AG04449 (cell line): ENCODE measurements around the gene ADIG.

ENCODE experiments used
- CTCF ChIA-PET: fragments of 350-600 bp; formaldehyde crosslinking; extraction: SDS; loops from one replicate; lab custom pipeline; 2021; ENCODE audit warnings: antibody characterized with exemption; lab: Yijun Ruan, JAX
- POLR2A ChIA-PET: fragments of 400-600, 350-600 bp; formaldehyde crosslinking; extraction: SDS; loops from one replicate; lab custom pipeline; 2020; ENCODE audit warnings: antibody characterized with exemption, inconsistent platforms; lab: Yijun Ruan, JAX
- DNase-seq: peaks from one replicate; pipeline ENCODE4 v3.0.0-alpha.2; 2010; ENCODE audit warnings: low read depth, low spot score
- H3K4me3 ChIP-seq: 2 replicates; pipeline ENCODE4 v1.5.1; 2011; ENCODE audit warnings: low read depth, mild to moderate bottlenecking, control low read depth, low read length
- TF ChIP-seq, protein P1 (sequence below): IDR thresholded peaks from one replicate; pipeline ENCODE4 v1.5.1; 2011; ENCODE audit warnings: mild to moderate bottlenecking, moderate library complexity, low read length, control low read depth, inconsistent platforms; ENCODE audit not compliant: insufficient read depth; ENCODE audit errors: missing control alignments

Gene ADIG

DNA sequence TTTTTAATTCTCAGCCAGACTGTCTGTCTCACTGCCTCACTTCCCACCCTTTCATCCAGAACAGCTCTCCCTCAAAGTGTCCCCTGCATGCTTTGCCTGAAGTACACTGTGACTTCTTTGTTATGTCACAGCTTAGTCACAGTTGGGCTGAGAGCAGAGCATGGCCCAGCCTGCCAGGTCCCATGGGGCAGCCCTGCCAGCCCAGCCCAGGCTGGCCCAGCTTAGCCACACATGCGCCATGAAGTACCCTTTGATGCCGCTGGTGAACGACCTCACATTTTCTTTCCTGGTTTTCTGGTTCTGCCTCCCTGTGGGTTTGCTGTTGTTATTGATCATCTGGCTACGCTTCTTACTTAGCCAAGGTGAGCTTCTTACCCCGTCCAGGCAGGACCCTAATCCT lies at the start of gene ADIG:
Gene ADIG, plus strand, starts transcription at position 185 of the 400 bp plus-strand sequence. Its CDS starts 54 bp downstream, at position 239.
- no peak for DNase-seq
- ChIA-PET POLR2A (no interaction called here), CTCF (interaction anchor here (1.0 to 1.5 kb wide), 3 partner anchors 9 to 135 kb away, joined by 3 read pairs; no protein-coding TSS in a partner anchor)
- no peak within 1 kb of the TSS for H3K4me3 ChIP-seq
- TF ChIP-seq, protein P1, sequence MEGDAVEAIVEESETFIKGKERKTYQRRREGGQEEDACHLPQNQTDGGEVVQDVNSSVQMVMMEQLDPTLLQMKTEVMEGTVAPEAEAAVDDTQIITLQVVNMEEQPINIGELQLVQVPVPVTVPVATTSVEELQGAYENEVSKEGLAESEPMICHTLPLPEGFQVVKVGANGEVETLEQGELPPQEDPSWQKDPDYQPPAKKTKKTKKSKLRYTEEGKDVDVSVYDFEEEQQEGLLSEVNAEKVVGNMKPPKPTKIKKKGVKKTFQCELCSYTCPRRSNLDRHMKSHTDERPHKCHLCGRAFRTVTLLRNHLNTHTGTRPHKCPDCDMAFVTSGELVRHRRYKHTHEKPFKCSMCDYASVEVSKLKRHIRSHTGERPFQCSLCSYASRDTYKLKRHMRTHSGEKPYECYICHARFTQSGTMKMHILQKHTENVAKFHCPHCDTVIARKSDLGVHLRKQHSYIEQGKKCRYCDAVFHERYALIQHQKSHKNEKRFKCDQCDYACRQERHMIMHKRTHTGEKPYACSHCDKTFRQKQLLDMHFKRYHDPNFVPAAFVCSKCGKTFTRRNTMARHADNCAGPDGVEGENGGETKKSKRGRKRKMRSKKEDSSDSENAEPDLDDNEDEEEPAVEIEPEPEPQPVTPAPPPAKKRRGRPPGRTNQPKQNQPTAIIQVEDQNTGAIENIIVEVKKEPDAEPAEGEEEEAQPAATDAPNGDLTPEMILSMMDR, result no peak

DNA sequence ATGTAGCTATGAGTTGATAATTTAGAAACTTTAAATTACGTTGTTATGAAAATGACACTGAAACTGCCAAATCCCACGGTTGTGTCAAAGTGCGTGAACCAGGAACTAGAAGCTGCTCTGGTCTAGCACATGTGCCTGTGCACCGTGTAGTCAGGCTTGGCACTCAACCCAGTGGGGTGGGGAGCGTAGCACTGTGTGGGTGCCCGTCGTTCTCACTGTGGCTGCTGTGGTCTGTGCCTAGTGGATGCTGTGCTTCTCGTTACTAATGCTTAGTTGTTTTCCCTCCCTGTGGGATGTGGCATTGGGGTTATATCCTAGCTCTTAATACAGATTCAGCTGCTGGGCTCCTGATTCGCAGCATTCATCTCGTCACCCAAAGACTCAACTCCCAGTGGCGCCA lies 46.2 kb upstream of the ADIG start:
- ChIA-PET POLR2A (no interaction called here), CTCF (interaction anchor here (1.9 kb wide), 1 partner anchor 14 kb away, joined by 4 read pairs; no protein-coding TSS in a partner anchor)
- no peak for DNase-seq
- TF ChIP-seq, protein P1, result no peak
- H3K4me3 ChIP-seq, result no peak overlapping the region

DNA sequence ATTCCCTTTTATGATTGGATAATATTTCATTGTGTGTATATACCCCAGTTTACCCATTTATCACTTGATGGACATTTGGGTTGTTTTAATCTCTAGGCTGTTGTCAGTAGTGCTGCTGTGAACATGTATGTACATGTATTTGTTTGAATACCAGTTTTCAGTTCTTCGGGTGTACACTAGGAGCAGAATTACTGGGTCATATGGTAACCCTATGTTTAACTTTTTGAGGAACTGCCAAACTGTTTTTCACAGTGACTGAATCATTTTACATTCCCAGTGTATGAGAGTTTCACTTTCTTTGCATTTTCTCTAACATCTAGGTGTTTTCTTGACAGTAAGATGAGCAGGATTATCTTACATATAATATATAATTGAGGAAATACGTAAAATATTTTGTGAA lies 44.7 kb upstream of the ADIG start:
- DNase-seq, result peak; percentile 17
- H3K4me3 ChIP-seq, result no peak overlapping the region
- ChIA-PET POLR2A (no interaction called here), CTCF (no interaction called here)
- TF ChIP-seq, protein P1, result peak; percentile 1

DNA sequence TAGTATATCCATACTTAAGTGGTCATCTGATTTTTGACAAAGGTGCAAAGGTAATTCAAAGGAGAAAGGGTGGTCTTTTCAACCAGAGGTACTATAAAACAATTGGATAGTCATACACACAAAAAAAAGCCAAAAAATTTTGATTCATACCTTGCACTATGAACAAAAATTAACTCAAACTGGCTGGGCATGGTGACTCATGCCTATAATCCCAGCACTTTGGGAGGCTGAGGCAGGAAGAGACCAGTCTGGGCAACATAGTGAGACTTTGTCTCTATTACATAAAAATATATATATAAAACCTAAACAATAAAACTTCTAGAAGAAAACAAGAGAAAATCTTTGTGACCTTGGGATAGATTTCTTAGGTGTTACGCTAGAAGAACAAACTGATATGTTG lies 43.8 kb upstream of the ADIG start:
- ChIA-PET CTCF (no interaction called here), POLR2A (no interaction called here)
- no peak overlapping the region for H3K4me3 ChIP-seq
- no peak for DNase-seq
- TF ChIP-seq, protein P1, result no peak

DNA sequence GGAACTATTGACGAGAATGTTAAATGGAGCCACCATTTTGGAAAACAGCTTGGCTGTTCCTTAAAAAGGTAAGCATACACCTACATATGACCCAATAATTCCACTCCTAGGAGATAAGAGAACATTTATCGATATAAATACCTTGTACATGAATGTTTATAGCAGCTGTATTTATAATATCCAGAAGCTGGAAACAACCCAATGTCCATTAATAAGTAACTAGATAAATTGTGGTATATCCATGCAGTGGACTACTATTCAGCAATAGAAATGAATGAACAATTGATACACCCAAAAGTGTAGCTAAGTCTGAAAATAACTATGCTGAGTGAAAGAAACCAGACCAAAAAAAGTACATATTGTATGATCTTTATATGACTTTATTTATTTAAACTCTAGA lies 42.2 kb upstream of the ADIG start:
- TF ChIP-seq, protein P1, result no peak
- POLR2A ChIA-PET, result no interaction called here
- no peak overlapping the region for H3K4me3 ChIP-seq
- CTCF ChIA-PET, result interaction anchor here (0.9 to 1.6 kb wide), 2 partner anchors 11 to 18 kb away, joined by 3 to 5 read pairs; no protein-coding TSS in a partner anchor
- DNase-seq, result no peak

DNA sequence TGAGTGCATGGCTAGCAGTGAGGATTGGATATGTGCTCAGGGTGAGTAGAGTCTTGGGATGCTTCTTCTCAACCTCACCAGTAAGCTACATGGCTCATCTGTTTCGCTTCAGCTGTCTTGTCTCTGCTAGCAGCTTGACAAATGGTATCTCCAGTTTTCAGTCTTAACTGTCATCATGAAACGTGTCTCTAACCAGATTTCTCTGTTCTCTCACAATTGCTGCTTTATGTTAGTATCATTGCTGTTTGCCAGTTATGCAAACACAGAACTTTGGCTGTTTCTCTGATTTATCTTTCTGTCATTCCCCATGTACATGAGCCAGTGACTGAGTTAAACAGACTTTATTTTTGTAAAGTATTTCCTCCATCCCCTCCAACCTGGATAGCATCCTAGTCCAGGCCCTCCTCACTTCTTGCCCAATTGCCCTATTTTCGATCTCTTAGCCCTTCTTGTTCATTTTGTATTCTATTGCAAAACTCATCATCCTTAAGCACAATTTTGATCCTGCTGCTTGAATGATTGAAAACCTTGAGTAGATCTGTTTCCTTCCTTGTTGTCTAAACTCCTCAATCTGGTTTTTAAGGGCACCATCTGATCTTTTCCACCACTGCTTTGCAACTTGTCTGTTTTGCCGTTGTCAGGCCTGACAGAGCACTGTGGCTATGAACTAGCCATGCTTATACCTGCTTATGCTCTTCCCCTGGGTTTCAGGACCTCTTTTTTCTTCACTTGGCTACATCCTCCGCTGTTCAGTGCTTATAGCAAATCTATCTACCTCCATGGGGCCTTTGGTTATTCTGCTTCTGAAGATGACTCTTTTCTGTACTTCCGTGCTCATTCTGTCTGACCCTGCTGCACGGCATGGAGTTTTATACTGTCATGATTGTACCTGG lies 37.7 kb upstream of the ADIG start:
- CTCF ChIA-PET, result no interaction called here
- DNase-seq, result no peak
- TF ChIP-seq, protein P1, result no peak
- no peak overlapping the region for H3K4me3 ChIP-seq
- POLR2A ChIA-PET, result no interaction called here
